ENCODE results near the gene NOCT. TPM values are rescaled to one million over a fixed set of nuclear protein-coding genes. Genes with fewer than 3 reads are reported as not detected.

The NOCT gene
- polyA plus RNA-seq, 1 donor (not counting 4 experiments of a cell fraction or from before 2014, with no cell fraction given), result 12.6 TPM

GRCh38 chr4:139076016-139076744, 60.6 kb downstream of the NOCT start:
- H3K9me3 ChIP-seq (ENCODE audit: control insufficient read depth, low read depth, low read length), result no peaks in the 10 kb centered on the region
- peaks cover 0 to 2% of the 10 kb centered on the region in 2 experiments for H3K36me3 ChIP-seq (ENCODE audit: control insufficient read depth in 2 of 2, extremely low read depth in 1 of 2, insufficient read depth in 2 of 2, low read length in 2 of 2)
- no peaks in the 10 kb centered on the region for H3K27me3 ChIP-seq (ENCODE audit: control insufficient read depth, extremely low read depth, insufficient read depth, low read length)
- H3K27ac ChIP-seq (ENCODE audit: control insufficient read depth, insufficient read depth, low read length), result no peak overlapping the region
- no peaks in the 10 kb centered on the region for H4K20me1 ChIP-seq (ENCODE audit: control insufficient read depth, extremely low read depth, insufficient read depth, low read length)
- DNase-seq (ENCODE audit: low read depth, low spot score) (no peak), FAIRE-seq (no peak)
- TF ChIP-seq EZH2 (IDR thresholded peaks at IDR 0.05; ENCODE audit: low read length) (no peak), CTCF (optimal IDR thresholded peaks at IDR 0.05 in 1 of 3, IDR thresholded peaks at IDR 0.05 in 1 of 3, conservative IDR thresholded peaks at IDR 0.05 in 1 of 3; ENCODE audit: extremely low read depth in 1 of 3, insufficient read depth in 2 of 3, low read length in 3 of 3) (no peak)
- H3K4me3 ChIP-seq (ENCODE audit: control insufficient read depth in 2 of 3, extremely low read depth in 1 of 3, insufficient read depth in 2 of 3, low read depth in 1 of 3, low read length in 3 of 3), result no peak overlapping the region
- H3K4me1 ChIP-seq (ENCODE audit: control insufficient read depth, extremely low read depth, insufficient read depth, low read length), result no peaks in the 10 kb centered on the region
- peaks cover 68% of the 10 kb centered on the region for H3K79me2 ChIP-seq (ENCODE audit: control insufficient read depth, insufficient read depth, low read length)
- H3K4me2 ChIP-seq (ENCODE audit: control insufficient read depth, extremely low read depth, insufficient read depth, low read depth, low read length), result no peak overlapping the region
- no peak overlapping the region for H2AFZ ChIP-seq (ENCODE audit: control insufficient read depth, low read length)
- no peaks in the 10 kb centered on the region for H3K9me1 ChIP-seq (ENCODE audit: control insufficient read depth, extremely low read depth, insufficient read depth, low read length)
- no peak overlapping the region for H3K9ac ChIP-seq (ENCODE audit: control insufficient read depth, extremely low read depth, insufficient read depth, low read length)
- dilution Hi-C loops (cut with MboI; ENCODE audit: extremely low pct_ligation_motif_present, low sequenced_read_pairs), result no loop called here

- no peak for TF ChIP-seq EZH2 (IDR thresholded peaks at IDR 0.05; ENCODE audit: low read length)
- no peak for TF ChIP-seq CTCF (optimal IDR thresholded peaks at IDR 0.05 in 1 of 3, IDR thresholded peaks at IDR 0.05 in 1 of 3, conservative IDR thresholded peaks at IDR 0.05 in 1 of 3; ENCODE audit: extremely low read depth in 1 of 3, insufficient read depth in 2 of 3, low read length in 3 of 3)
- Histone ChIP-seq H3K9me3 (ENCODE audit: control insufficient read depth, low read depth, low read length) (no peaks in the 10 kb centered on the region), H3K9ac (ENCODE audit: control insufficient read depth, extremely low read depth, insufficient read depth, low read length) (no peak overlapping the region), H2AFZ (ENCODE audit: control insufficient read depth, low read length) (no peak overlapping the region), H3K9me1 (ENCODE audit: control insufficient read depth, extremely low read depth, insufficient read depth, low read length) (no peaks in the 10 kb centered on the region), H3K27ac (ENCODE audit: control insufficient read depth, insufficient read depth, low read length) (no peak overlapping the region), H3K4me2 (ENCODE audit: control insufficient read depth, extremely low read depth, insufficient read depth, low read depth, low read length) (no peak overlapping the region), H3K36me3 (ENCODE audit: control insufficient read depth in 2 of 2, extremely low read depth in 1 of 2, insufficient read depth in 2 of 2, low read length in 2 of 2) (no peaks in the 10 kb centered on the region), H3K4me1 (ENCODE audit: control insufficient read depth, extremely low read depth, insufficient read depth, low read length) (peaks cover 4% of the 10 kb centered on the region), H4K20me1 (ENCODE audit: control insufficient read depth, extremely low read depth, insufficient read depth, low read length) (no peaks in the 10 kb centered on the region), H3K4me3 (ENCODE audit: control insufficient read depth in 2 of 3, extremely low read depth in 1 of 3, insufficient read depth in 2 of 3, low read depth in 1 of 3, low read length in 3 of 3) (no peak overlapping the region), H3K27me3 (ENCODE audit: control insufficient read depth, extremely low read depth, insufficient read depth, low read length) (no peaks in the 10 kb centered on the region), H3K79me2 (ENCODE audit: control insufficient read depth, insufficient read depth, low read length) (peaks cover 83% of the 10 kb centered on the region)
- DNase-seq (ENCODE audit: low read depth, low spot score), result no peak
- peak; percentile 34 for FAIRE-seq
- dilution Hi-C loops (cut with MboI; ENCODE audit: extremely low pct_ligation_motif_present, low sequenced_read_pairs), result no loop called here
Observed at GRCh38 chr4:139077567-139078355, 62.2 kb downstream of the NOCT start.

All from keratinocyte (primary cell).